Measurements from ENCODE around the gene MOV10. TPM values are rescaled to one million over a fixed set of nuclear protein-coding genes. Genes with fewer than 3 reads are reported as not detected.

MOV10 gene
- total and polyA plus RNA-seq, 2 of the 13 experiments (the other 11 are each of a cell fraction or from before 2014, with no cell fraction given): 56.4 to 58.2 TPM

GRCh38 chr1:112719706-112720105 lies 45.2 kb downstream of the MOV10 start (continued):
- TF ChIP-seq NFAT5 (CRISPR knock-in tag; IDR thresholded peaks at IDR 0.05) (no peak), ZBTB8A (CRISPR knock-in tag; IDR thresholded peaks at IDR 0.05; ENCODE audit: borderline replicate concordance, low read depth) (no peak), ZNF20 (CRISPR knock-in tag; IDR thresholded peaks at IDR 0.05) (no peak), DMTF1 (CRISPR knock-in tag; IDR thresholded peaks at IDR 0.05) (no peak), ISL2 (CRISPR knock-in tag; IDR thresholded peaks at IDR 0.05) (no peak), HDAC2 (CRISPR knock-in tag; IDR thresholded peaks at IDR 0.05) (no peak), ZNF670 (CRISPR knock-in tag; IDR thresholded peaks at IDR 0.05; ENCODE audit: borderline replicate concordance) (no peak)
